BE2C (cell line): ENCODE data around the gene ICOSLG. TPM values are rescaled to one million over a fixed set of nuclear protein-coding genes. Genes with fewer than 3 reads are reported as not detected.
"Not testable (repeated sequence)": the region's sequence is repeated elsewhere in the genome, so short reads cannot be mapped to it uniquely, and the experiment has no call there.

ENCODE experiments used
- DNase-seq: peaks from one replicate; pipeline ENCODE4 v3.0.0-alpha.2; 2020
- H3K27me3 ChIP-seq: fragments of 250-450 bp; sonication (Bioruptor Pico); 2 replicates; pipeline ENCODE4 v1.5.1; 2020; ENCODE audit warnings: mild to moderate bottlenecking
- H3K36me3 ChIP-seq: fragments of 250-450 bp; sonication (Bioruptor Pico); 2 replicates; pipeline ENCODE4 v1.5.1; 2020; ENCODE audit warnings: mild to moderate bottlenecking
- H3K4me1 ChIP-seq: fragments of 250-450 bp; sonication (Bioruptor Pico); 2 replicates; pipeline ENCODE4 v1.5.1; 2020
- H3K4me3 ChIP-seq: 2 replicates; pipeline ENCODE4 v1.5.1; 2011; ENCODE audit warnings: low read depth, low read length
- H3K9me3 ChIP-seq: fragments of 250-450 bp; sonication (Bioruptor Pico); 2 replicates; pipeline ENCODE4 v1.5.1; 2020
- CTCF ChIP-seq: IDR thresholded peaks from 2 replicates; pipeline ENCODE4 v1.5.1; 2012; ENCODE audit warnings: mild to moderate bottlenecking, low read depth, low read length
- polyA plus RNA-seq: library from polyadenylated mRNA; unstranded; fragments of >200 nt; gene quantifications from one replicate; pipeline ENCODE4 v1.2.1, GENCODE V29; 2012; ENCODE audit warnings: low read depth, missing spikeins; ENCODE audit not compliant: insufficient read length, insufficient read depth

Gene ICOSLG
- 0.08 TPM for polyA plus RNA-seq

GRCh38 chr21:44240842-44241241 is at the start of gene ICOSLG:
Gene ICOSLG (minus strand): TSS chr21:44240943. CDS start chr21:44240817, 126 bp downstream.
- not testable (repeated sequence) for DNase-seq, H3K9me3 ChIP-seq, H3K4me1 ChIP-seq, H3K4me3 ChIP-seq, H3K27me3 ChIP-seq, H3K36me3 ChIP-seq

- Histone ChIP-seq H3K27me3 (no peaks in the 10 kb centered on the region), H3K36me3 (no peaks in the 10 kb centered on the region)
Observed at GRCh38 chr21:44289381-44290010, 48.8 kb upstream of the ICOSLG start.

GRCh38 chr21:44288251-44289110 is 47.7 kb upstream of the ICOSLG start:
- H3K36me3 ChIP-seq = no peaks in the 10 kb centered on the region
- H3K9me3 ChIP-seq = no peaks in the 10 kb centered on the region
- no peak for TF ChIP-seq CTCF
- no peak for DNase-seq
- no peak overlapping the region for H3K4me3 ChIP-seq
- no peaks in the 10 kb centered on the region for H3K27me3 ChIP-seq
- H3K4me1 ChIP-seq = no peaks in the 10 kb centered on the region

More at GRCh38 chr21:44289381-44290010, 48.8 kb upstream of the ICOSLG start:
- no peak for TF ChIP-seq CTCF
- H3K9me3 ChIP-seq = no peaks in the 10 kb centered on the region
- no peak for DNase-seq
- H3K4me3 ChIP-seq = no peak overlapping the region
- no peaks in the 10 kb centered on the region for H3K4me1 ChIP-seq

- H3K36me3 ChIP-seq = no peaks in the 10 kb centered on the region
- no peak overlapping the region for H3K4me3 ChIP-seq
- no peaks in the 10 kb centered on the region for H3K9me3 ChIP-seq
- TF ChIP-seq CTCF = no peak
- H3K27me3 ChIP-seq = no peaks in the 10 kb centered on the region
- H3K4me1 ChIP-seq = no peaks in the 10 kb centered on the region
- DNase-seq = peak; percentile 4
Observed at GRCh38 chr21:44286716-44287632, 46.2 kb upstream of the ICOSLG start.

DNA sequence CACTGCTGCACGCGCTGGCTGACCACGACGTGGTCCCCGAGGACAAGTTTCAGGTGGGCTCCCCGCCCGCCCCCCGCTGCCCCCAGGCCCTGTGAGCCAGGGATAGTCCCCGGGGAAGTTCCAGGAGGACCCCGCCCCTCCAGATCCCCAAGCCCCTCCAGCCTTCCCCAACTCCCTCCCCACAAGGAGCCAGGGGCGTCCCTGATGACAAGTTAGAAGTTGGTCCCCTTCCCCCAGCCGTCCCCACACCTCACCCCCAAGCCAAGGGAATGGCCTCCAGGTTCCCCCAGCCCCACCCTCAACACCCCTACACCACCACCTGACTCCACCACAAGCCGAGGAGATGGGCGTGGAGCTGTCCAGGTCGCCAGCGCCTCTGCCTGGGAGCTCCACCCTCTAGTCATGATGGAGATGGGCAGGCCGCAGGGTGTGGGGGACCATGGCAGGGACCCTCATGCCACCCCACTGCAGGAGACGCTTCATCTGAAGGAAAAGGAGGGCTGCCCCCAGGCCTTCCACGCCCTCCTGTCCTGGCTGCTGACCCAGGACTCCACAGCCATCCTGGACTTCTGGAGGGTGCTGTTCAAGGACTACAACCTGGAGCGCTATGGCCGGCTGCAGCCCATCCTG is 45.5 kb upstream of the ICOSLG start:
- Histone ChIP-seq H3K9me3 (no peaks in the 10 kb centered on the region), H3K4me3 (no peak overlapping the region), H3K27me3 (no peaks in the 10 kb centered on the region), H3K4me1 (no peaks in the 10 kb centered on the region), H3K36me3 (no peaks in the 10 kb centered on the region)
- no peak for TF ChIP-seq CTCF
- no peak for DNase-seq
